Neural cell (in vitro differentiated cells): ENCODE measurements around the gene SLC25A43. TPM values are rescaled to one million over a fixed set of nuclear protein-coding genes. Genes with fewer than 3 reads are reported as not detected.

Experiments used
- H2AFZ ChIP-seq: fragments of 200-600, 300-800 bp; sonication (generic), shearing (Covaris generic); 2 replicates; pipeline ENCODE4 v1.6.0; 2014; ENCODE audit warnings: low read depth, mild to moderate bottlenecking, antibody characterized with exemption, low read length, moderate library complexity
- H3F3A ChIP-seq: fragments of 200-600 bp; shearing (Covaris generic); 2 replicates; pipeline ENCODE4 v1.6.1; 2016; ENCODE audit warnings: mild to moderate bottlenecking, moderate library complexity, mixed read lengths, antibody characterized with exemption, low read length; ENCODE audit not compliant: insufficient read depth, poor library complexity, severe bottlenecking
- H3K27ac ChIP-seq: fragments of 200-600, 300-800 bp; sonication (generic), shearing (Covaris generic); 2 replicates; pipeline ENCODE4 v1.5.1; 2014; ENCODE audit warnings: mild to moderate bottlenecking, low read length, moderate library complexity
- H3K27me3 ChIP-seq: fragments of 300-800, 200-600 bp; sonication (generic), shearing (Covaris generic); 2 replicates; pipeline ENCODE4 v1.6.0; 2014; ENCODE audit warnings: mild to moderate bottlenecking, low read depth, low read length, moderate library complexity; ENCODE audit not compliant: insufficient read depth
- H3K36me3 ChIP-seq: fragments of 300-800, 200-600 bp; sonication (generic), shearing (Covaris generic); 2 replicates; pipeline ENCODE4 v1.5.1; 2014; ENCODE audit warnings: mild to moderate bottlenecking, antibody characterized with exemption, low read length, moderate library complexity; ENCODE audit not compliant: insufficient read depth
- H3K4me2 ChIP-seq: fragments of 300-800, 200-600 bp; sonication (generic), shearing (Covaris generic); 2 replicates; pipeline ENCODE4 v1.6.0; 2014; ENCODE audit warnings: mild to moderate bottlenecking, low read length
- H3K4me3 ChIP-seq: fragments of 300-800, 200-600 bp; sonication (generic), shearing (Covaris generic); 2 replicates; pipeline ENCODE4 v1.5.1; 2014; ENCODE audit warnings: mild to moderate bottlenecking, low read length, moderate library complexity
- H3K79me2 ChIP-seq: fragments of 200-600 bp; shearing (Covaris generic); replicated peaks from 2 replicates; pipeline ENCODE4 v1.6.0; 2014; ENCODE audit warnings: mild to moderate bottlenecking, low read length, moderate library complexity; ENCODE audit not compliant: insufficient read depth
- H3K9ac ChIP-seq: fragments of 300-800, 200-600 bp; sonication (generic), shearing (Covaris generic); 2 replicates; pipeline ENCODE4 v1.6.1; 2016; ENCODE audit warnings: mild to moderate bottlenecking, low read length, mixed read lengths
- H3K9me2 ChIP-seq: fragments of 200-600 bp; shearing (Covaris generic); 2 replicates; pipeline ENCODE4 v1.6.1; 2016; ENCODE audit warnings: mild to moderate bottlenecking, low read length, mixed read lengths; ENCODE audit not compliant: insufficient read depth
- H3K9me3 ChIP-seq: fragments of 200-600, 300-800 bp; sonication (generic), shearing (Covaris generic); 2 replicates; pipeline ENCODE4 v1.6.1; 2016; ENCODE audit warnings: mild to moderate bottlenecking, mixed run types, low read length, moderate library complexity, mixed read lengths
- H4K20me1 ChIP-seq: fragments of 200-600 bp; shearing (Covaris generic); 2 replicates; pipeline ENCODE4 v1.6.1; 2016; ENCODE audit warnings: mild to moderate bottlenecking, mixed run types; ENCODE audit not compliant: insufficient read depth
- CTCF ChIP-seq: fragments of 450-650 bp; IDR thresholded peaks from 2 replicates; pipeline ENCODE4 v1.5.1; 2014; ENCODE audit warnings: antibody characterized with exemption, mild to moderate bottlenecking, moderate library complexity; ENCODE audit not compliant: poor library complexity, severe bottlenecking
- EP300 ChIP-seq: fragments of 450-650 bp; conservative IDR thresholded peaks from 2 replicates; pipeline ENCODE4 v1.6.1; 2014; ENCODE audit warnings: antibody characterized with exemption, mild to moderate bottlenecking, moderate library complexity; ENCODE audit not compliant: poor library complexity, severe bottlenecking
- EZH2 ChIP-seq: fragments of 200-600, 300-800 bp; shearing (Covaris generic), sonication (generic); IDR thresholded peaks from 2 replicates; pipeline ENCODE4 v1.6.1; 2014; ENCODE audit warnings: antibody characterized with exemption, low read length, borderline replicate concordance, mild to moderate bottlenecking; ENCODE audit not compliant: insufficient read depth, poor library complexity, severe bottlenecking
- MXI1 ChIP-seq: fragments of 450-650 bp; conservative IDR thresholded peaks from 2 replicates; pipeline ENCODE4 v1.6.1; 2014; ENCODE audit warnings: antibody characterized with exemption, mild to moderate bottlenecking; ENCODE audit not compliant: poor library complexity, severe bottlenecking
- POLR2AphosphoS5 ChIP-seq: IDR thresholded peaks from 2 replicates; pipeline ENCODE4 v1.6.1; 2012
- RAD21 ChIP-seq: fragments of 450-650 bp; conservative IDR thresholded peaks from 2 replicates; pipeline ENCODE4 v1.6.1; 2014; ENCODE audit warnings: antibody characterized with exemption, mild to moderate bottlenecking, moderate library complexity
- REST ChIP-seq: IDR thresholded peaks from 2 replicates; pipeline ENCODE4 v1.6.1; 2012; ENCODE audit warnings: borderline replicate concordance
- SMC3 ChIP-seq: fragments of 450-650 bp; conservative IDR thresholded peaks from 2 replicates; pipeline ENCODE4 v1.6.1; 2014; ENCODE audit warnings: antibody characterized with exemption, mild to moderate bottlenecking, moderate library complexity; ENCODE audit not compliant: poor library complexity
- TAF1 ChIP-seq: IDR thresholded peaks from 2 replicates; pipeline ENCODE4 v1.6.1; 2012; ENCODE audit warnings: low read depth
- polyA plus RNA-seq: library from polyadenylated mRNA; depleted of rRNA; stranded (reverse); fragments of >200 nt; gene quantifications from 2 replicates; pipeline ENCODE4 v1.2.3, GENCODE V29; 2014

SLC25A43 gene
- polyA plus RNA-seq, 1 donor from 2014 or later = not detected

- Histone ChIP-seq H3F3A (no peaks in the 10 kb centered on the region), H3K4me2 (no peak overlapping the region), H3K9ac (no peak overlapping the region), H2AFZ (no peak overlapping the region), H3K9me2 (no peaks in the 10 kb centered on the region), H4K20me1 (no peaks in the 10 kb centered on the region), H3K4me3 (no peak overlapping the region), H3K27ac (no peak overlapping the region), H3K27me3 (no peaks in the 10 kb centered on the region), H3K79me2 (no peaks in the 10 kb centered on the region), H3K9me3 (no peaks in the 10 kb centered on the region), H3K36me3 (no peaks in the 10 kb centered on the region)
- no peak for TF ChIP-seq EZH2
- no peak for TF ChIP-seq EP300
- TF ChIP-seq TAF1 = no peak
- TF ChIP-seq POLR2AphosphoS5 = no peak
- no peak for TF ChIP-seq REST
- no peak for TF ChIP-seq SMC3
- no peak for TF ChIP-seq MXI1
- TF ChIP-seq RAD21 = no peak
- TF ChIP-seq CTCF = no peak
Observed at GRCh38 chrX:119489212-119490074, 90.3 kb downstream of the SLC25A43 start.

- no peak overlapping the region for H3K4me2 ChIP-seq
- no peak overlapping the region for H2AFZ ChIP-seq
- no peaks in the 10 kb centered on the region for H3K27me3 ChIP-seq
- no peaks in the 10 kb centered on the region for H3K9me2 ChIP-seq
- H3K9ac ChIP-seq = no peak overlapping the region
- H3K9me3 ChIP-seq = no peaks in the 10 kb centered on the region
- H3F3A ChIP-seq = no peaks in the 10 kb centered on the region
- no peak overlapping the region for H3K27ac ChIP-seq
- H4K20me1 ChIP-seq = no peaks in the 10 kb centered on the region
- TF ChIP-seq REST (no peak), MXI1 (no peak), EZH2 (no peak), TAF1 (no peak), SMC3 (no peak), CTCF (no peak), EP300 (no peak), POLR2AphosphoS5 (no peak), RAD21 (no peak)
- no peak overlapping the region for H3K4me3 ChIP-seq
- H3K36me3 ChIP-seq = no peaks in the 10 kb centered on the region
- no peaks in the 10 kb centered on the region for H3K79me2 ChIP-seq
Observed at GRCh38 chrX:119492463-119492862, 93.3 kb downstream of the SLC25A43 start.
